Thyroid gland (tissue), 4 donors: ENCODE data around the gene HHATL. TPM values are rescaled to one million over a fixed set of nuclear protein-coding genes. Genes with fewer than 3 reads are reported as not detected.

Experiments used
- DNase-seq, 2 donors: peaks; one replicate each; pipeline ENCODE4 v3.0.0-alpha.2; 2019
- H3K27ac ChIP-seq, 3 donors: fragments of 200-600 bp; sonication (generic); 1 replicate in 2 of 3; 2 replicates in 1 of 3; pipeline ENCODE4 v1.5.1; 2016 to 2019; ENCODE audit warnings: mild to moderate bottlenecking in 1 of 3, moderate library complexity in 1 of 3
- H3K27me3 ChIP-seq: fragments of 200-600 bp; sonication (generic); one replicate; pipeline ENCODE4 v1.5.1; 2019
- H3K36me3 ChIP-seq, 2 donors: fragments of 200-600 bp; sonication (generic); one replicate each; pipeline ENCODE4 v1.5.1; 2016 to 2019
- H3K4me1 ChIP-seq, 2 donors: fragments of 200-600 bp; sonication (generic); one replicate each; pipeline ENCODE4 v1.5.1; 2017 to 2019
- H3K4me3 ChIP-seq, 3 donors: fragments of 200-600 bp; sonication (generic); replicated peaks in 1 of 3; 1 replicate in 2 of 3; 2 replicates in 1 of 3; pipeline ENCODE4 v1.5.1; 2016; ENCODE audit warnings: mild to moderate bottlenecking in 1 of 3
- H3K9me3 ChIP-seq: fragments of 200-600 bp; sonication (generic); one replicate; pipeline ENCODE4 v1.5.1; 2017
- POLR2A ChIP-seq, 2 donors: fragments of 450-650 bp; IDR thresholded peaks; one replicate each; pipeline ENCODE4 v1.6.1; 2017; ENCODE audit warnings: antibody characterized with exemption in 2 of 2, mild to moderate bottlenecking in 2 of 2, moderate library complexity in 1 of 2
- WGBS, 2 donors: methylation state at CpG; one replicate each; pipeline ENCODE4 v1.1.5; 2017; 5-methylcytosine and 5-hydroxymethylcytosine counted together
- intact Hi-C: fragments of 100-400 bp; cut with DNase I; formaldehyde crosslinking; loops from one replicate; pipeline ENCODE4 v1.15.1; 2023
- total RNA-seq, 4 donors: library from RNA; depleted of rRNA; stranded (reverse); fragments of >200 nt; gene quantifications; one replicate each; pipeline ENCODE4 v1.2.3, GENCODE V29; 2016
- TF ChIP-seq, protein P1 (sequence below), 6 experiments: fragments of 200-600 bp in 3 of 6; fragments of 450-650 bp in 3 of 6; sonication (generic) in 3 of 6; IDR thresholded peaks; one replicate each; pipeline ENCODE4 v1.5.1; 2016 to 2019; ENCODE audit warnings: antibody characterized with exemption in 6 of 6, mild to moderate bottlenecking in 2 of 6, inconsistent platforms in 1 of 6, moderate library complexity in 1 of 6

The HHATL gene
- total RNA-seq, 4 donors from 2014 or later, result 15.7 to 64.1 (median 32.4) TPM

DNA sequence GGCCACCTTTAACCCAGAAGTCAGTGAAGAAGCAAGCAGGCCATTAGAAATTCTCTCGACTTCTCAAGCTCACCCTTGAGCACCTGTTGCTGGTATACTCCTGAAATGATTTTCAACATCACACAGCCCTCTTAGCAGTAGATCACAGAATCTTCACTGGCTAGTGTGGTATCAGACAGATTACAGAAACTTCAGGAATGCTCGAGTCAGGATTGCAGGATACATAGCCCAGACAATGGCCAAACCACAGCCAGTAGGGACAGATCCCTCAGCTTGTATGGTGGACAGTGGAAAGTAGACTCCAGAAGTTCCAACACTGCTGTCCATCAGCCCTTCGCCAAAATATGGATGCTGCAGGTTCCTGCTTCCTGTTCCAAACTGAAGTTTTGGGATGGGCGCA is 21.8 kb downstream of the HHATL start:
- Histone ChIP-seq H3K9me3 (no peaks in the 10 kb centered on the region), H3K27me3 (no peaks in the 10 kb centered on the region), H3K4me1 (peaks cover 0 to 1% of the 10 kb centered on the region in 2 donors), H3K27ac (no peak overlapping the region), H3K4me3 (no peak overlapping the region), H3K36me3 (no peaks in the 10 kb centered on the region)
- 92 to 94% methylated on average over 4 of the region's 4 CpGs for WGBS, 2 donors
- TF ChIP-seq, protein P1, sequence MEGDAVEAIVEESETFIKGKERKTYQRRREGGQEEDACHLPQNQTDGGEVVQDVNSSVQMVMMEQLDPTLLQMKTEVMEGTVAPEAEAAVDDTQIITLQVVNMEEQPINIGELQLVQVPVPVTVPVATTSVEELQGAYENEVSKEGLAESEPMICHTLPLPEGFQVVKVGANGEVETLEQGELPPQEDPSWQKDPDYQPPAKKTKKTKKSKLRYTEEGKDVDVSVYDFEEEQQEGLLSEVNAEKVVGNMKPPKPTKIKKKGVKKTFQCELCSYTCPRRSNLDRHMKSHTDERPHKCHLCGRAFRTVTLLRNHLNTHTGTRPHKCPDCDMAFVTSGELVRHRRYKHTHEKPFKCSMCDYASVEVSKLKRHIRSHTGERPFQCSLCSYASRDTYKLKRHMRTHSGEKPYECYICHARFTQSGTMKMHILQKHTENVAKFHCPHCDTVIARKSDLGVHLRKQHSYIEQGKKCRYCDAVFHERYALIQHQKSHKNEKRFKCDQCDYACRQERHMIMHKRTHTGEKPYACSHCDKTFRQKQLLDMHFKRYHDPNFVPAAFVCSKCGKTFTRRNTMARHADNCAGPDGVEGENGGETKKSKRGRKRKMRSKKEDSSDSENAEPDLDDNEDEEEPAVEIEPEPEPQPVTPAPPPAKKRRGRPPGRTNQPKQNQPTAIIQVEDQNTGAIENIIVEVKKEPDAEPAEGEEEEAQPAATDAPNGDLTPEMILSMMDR (IDR thresholded peaks at IDR 0.05), result no peak
- TF ChIP-seq POLR2A (IDR thresholded peaks at IDR 0.05), result no peak
- intact Hi-C loops, result no loop called here
- DNase-seq, result no peak

DNA sequence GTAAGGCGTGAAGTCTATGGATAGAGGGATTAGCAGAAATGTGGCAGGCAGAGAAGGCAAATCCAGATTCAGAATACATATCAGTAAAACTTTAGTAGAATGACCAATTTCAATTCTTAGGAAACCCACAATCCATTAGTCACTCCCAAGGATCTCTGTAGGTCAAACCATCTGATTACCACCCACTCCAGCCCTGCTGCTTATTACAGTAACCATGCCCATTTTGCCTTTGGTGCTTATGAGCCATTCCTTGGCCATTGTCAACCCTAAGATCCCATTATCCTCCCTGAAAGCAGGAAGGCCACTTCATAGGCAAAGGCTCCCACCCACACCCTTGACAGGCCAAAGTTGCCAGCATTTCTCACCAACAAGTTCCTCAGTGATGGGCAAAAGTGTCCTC is 22.3 kb downstream of the HHATL start:
- WGBS, 2 donors, result 92 to 95% methylated on average over 1 of the region's 1 CpG
- TF ChIP-seq POLR2A (IDR thresholded peaks at IDR 0.05), result no peak
- TF ChIP-seq, protein P1 (IDR thresholded peaks at IDR 0.05), result no peak
- Histone ChIP-seq H3K4me1 (no peaks in the 10 kb centered on the region), H3K4me3 (no peak overlapping the region), H3K36me3 (no peaks in the 10 kb centered on the region), H3K27ac (no peak overlapping the region), H3K27me3 (no peaks in the 10 kb centered on the region), H3K9me3 (no peaks in the 10 kb centered on the region)
- intact Hi-C loops, result no loop called here
- DNase-seq, result no peak

DNA sequence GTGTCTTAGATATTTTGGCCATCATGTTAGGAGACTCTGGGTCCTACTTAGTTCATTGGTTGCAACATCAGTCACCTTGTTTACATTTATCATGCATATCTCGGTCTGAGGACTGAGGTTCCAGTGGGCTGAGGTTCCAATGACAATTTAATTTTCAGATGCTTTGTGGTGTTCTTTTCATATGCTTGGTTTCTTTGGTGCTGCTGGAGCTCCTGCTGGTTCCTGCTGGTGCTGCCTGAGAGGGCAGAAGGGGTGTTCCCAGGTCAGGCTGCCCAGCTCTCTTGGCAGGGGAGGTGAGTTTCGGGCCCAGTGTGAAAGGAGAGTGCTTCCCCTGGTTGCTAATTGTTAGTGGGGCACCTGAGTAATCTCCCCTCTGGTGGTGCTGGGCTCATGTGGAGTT is 24.2 kb downstream of the HHATL start:
- TF ChIP-seq POLR2A (IDR thresholded peaks at IDR 0.05), result no peak
- TF ChIP-seq, protein P1 (IDR thresholded peaks at IDR 0.05), result no peak
- no peak overlapping the region for H3K27ac ChIP-seq
- no peaks in the 10 kb centered on the region for H3K4me1 ChIP-seq
- H3K36me3 ChIP-seq, result no peaks in the 10 kb centered on the region
- intact Hi-C loops, result no loop called here
- H3K4me3 ChIP-seq, result no peak overlapping the region
- 90 to 98% methylated on average over 2 of the region's 2 CpGs for WGBS, 2 donors
- DNase-seq, result no peak
- H3K27me3 ChIP-seq, result no peaks in the 10 kb centered on the region
- H3K9me3 ChIP-seq, result no peaks in the 10 kb centered on the region

DNA sequence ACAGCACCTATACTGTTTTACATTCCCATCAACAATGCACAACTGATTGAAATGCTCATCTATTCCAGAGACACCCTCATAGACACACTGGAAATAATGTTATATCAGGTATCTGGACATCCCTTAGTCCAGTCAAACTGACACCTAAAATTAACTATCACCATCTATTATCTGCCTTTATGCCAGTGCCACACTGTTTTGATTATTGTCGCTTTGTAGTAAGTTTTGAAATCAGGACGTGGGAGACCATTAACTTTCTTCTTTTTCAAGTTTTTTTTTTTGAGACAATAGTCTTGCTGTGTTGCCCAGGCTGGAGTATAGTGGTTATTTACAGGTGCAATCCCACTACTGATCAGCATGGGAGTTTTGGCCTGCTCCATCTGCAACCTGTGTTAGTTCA is 26.7 kb downstream of the HHATL start:
- TF ChIP-seq, protein P1 (IDR thresholded peaks at IDR 0.05), result no peak
- TF ChIP-seq POLR2A (IDR thresholded peaks at IDR 0.05), result no peak
- Histone ChIP-seq H3K36me3 (no peaks in the 10 kb centered on the region), H3K27ac (no peak overlapping the region), H3K4me1 (no peaks in the 10 kb centered on the region), H3K9me3 (no peaks in the 10 kb centered on the region), H3K27me3 (no peaks in the 10 kb centered on the region), H3K4me3 (no peak overlapping the region)
- no peak for DNase-seq
- intact Hi-C loops, result no loop called here
- WGBS, 2 donors, result 84 to 90% methylated on average over 2 of the region's 2 CpGs

DNA sequence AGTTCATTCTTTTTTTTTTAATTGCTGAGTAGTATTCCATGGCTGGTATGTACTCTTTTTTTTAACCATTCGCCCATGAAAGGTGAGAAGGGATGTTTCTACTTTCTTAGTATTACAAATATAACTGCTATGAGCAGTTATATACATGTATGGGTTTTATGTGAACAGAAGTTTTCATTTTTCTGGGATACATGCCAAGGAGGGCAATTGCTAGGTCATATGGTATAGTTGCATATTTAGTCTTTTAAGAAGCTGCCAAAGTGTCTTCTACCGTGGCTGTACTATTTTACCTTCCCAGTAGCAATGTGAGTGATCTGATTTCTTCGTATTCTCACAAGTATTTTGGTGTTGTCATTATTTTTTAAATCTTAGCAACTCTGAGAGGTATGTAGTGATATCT is 28.5 kb downstream of the HHATL start:
- no peak for DNase-seq
- intact Hi-C loops, result no loop called here
- H3K4me3 ChIP-seq, result no peak overlapping the region
- no peaks in the 10 kb centered on the region for H3K9me3 ChIP-seq
- no peak for TF ChIP-seq POLR2A (IDR thresholded peaks at IDR 0.05)
- TF ChIP-seq, protein P1 (IDR thresholded peaks at IDR 0.05), result no peak
- WGBS, 2 donors, result 72 to 73% methylated on average over 3 of the region's 3 CpGs
- no peak overlapping the region for H3K27ac ChIP-seq
- no peaks in the 10 kb centered on the region for H3K36me3 ChIP-seq
- no peaks in the 10 kb centered on the region for H3K27me3 ChIP-seq
- no peaks in the 10 kb centered on the region for H3K4me1 ChIP-seq
